ENCODE results near the gene TLX1.

The TLX1 gene

DNA sequence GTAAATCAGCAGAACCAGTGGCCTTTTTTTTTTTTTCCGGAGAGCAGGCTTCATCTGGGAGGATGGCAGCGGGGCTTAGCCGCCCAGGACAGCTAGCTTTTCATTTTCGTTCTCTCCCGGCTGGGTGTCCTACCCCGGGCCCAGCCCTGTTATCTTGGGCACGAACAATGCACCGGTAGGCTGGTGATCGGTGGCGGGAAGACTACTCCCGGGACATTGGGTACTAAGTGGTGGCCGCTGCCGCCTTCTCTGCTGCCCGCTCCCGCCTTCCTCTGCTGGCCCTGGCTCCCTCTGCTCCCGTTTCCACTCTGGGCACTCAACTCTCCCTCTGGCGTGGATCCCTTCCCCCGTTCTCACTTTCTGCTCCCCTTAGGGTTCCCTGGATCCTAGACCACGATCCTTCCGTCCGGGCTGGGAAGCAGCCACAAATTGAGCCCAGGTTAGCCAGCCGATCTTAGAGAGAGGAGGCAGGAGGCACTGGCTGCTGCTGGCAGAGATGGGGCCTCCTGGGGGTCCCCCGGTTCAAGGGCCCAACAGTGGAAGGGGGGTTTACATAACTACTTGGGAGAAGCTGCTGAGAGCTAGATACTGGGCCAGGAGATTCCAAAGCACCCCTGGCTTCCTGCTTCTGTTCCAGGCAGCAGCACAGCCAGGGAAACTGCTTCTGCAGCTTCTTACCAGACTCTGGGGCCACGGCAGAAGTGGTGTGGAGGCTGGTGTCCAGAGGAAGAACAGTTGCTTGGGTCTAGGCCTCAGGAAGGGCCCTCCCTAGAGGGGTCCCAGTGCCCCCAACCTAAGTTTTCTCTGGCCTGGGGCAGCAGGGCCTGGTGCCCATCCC, 1.8 kb downstream of the TLX1 start:
- no peak overlapping the region for H3K4me3 ChIP-seq (ENCODE audit: low read depth in 1 of 2, low read length in 1 of 2)
- H3K36me3 ChIP-seq: no peaks in the 10 kb centered on the region
- H3K27me3 ChIP-seq: peaks cover 100% of the 10 kb centered on the region
- no peak for TF ChIP-seq CTCF (IDR thresholded peaks at IDR 0.05)
- H3K27ac ChIP-seq: no peak overlapping the region
- H3K9me3 ChIP-seq: no peaks in the 10 kb centered on the region
- H3K4me1 ChIP-seq (ENCODE audit: control insufficient read depth in 1 of 2, insufficient read depth in 1 of 2, low read depth in 1 of 2, low read length in 1 of 2): peaks cover 9% of the 10 kb centered on the region in 2 experiments

DNA sequence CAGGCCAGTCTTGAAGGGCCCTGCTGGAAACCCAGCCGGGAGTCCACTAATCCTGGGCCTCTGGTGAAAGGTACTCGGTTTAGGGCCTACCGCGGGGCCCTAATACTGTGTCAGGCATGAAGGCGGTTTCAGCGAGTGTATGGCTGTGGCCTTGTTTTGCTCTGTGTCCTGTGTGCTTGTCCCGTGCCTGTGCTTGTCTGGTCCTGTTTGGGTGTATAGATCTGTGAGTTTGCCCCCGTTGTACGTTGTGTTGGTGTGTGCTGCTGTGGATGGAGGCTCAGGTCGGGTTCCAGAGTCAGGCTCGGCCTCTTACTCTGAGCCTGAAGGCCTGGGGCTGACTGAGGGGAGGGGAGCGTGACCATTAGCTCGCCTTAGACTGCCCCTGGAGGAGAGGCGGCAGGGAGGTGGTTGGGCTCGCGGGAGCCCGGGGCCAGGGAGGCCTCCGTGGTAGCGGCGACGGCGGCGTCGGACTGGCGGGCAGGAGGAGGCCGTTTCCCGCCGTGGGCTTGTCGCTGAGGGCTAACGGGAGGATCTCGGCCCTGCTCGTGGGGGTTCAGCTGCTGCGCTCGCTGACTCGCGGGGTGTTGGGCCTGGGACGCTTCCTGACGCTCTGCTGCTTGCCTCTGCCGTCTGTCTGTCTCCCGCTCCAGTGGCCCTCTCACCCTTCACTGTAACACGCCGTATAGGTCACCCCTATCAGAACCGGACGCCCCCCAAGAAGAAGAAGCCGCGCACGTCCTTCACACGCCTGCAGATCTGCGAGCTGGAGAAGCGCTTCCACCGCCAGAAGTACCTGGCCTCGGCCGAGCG, 2.6 kb downstream of the TLX1 start:
- H3K36me3 ChIP-seq: no peaks in the 10 kb centered on the region
- peaks cover 100% of the 10 kb centered on the region for H3K27me3 ChIP-seq
- no peaks in the 10 kb centered on the region for H3K9me3 ChIP-seq
- no peak overlapping the region for H3K27ac ChIP-seq
- H3K4me3 ChIP-seq (ENCODE audit: low read depth in 1 of 2, low read length in 1 of 2): no peak overlapping the region
- no peak for TF ChIP-seq CTCF (IDR thresholded peaks at IDR 0.05)
- peaks cover 9% of the 10 kb centered on the region in 2 experiments for H3K4me1 ChIP-seq (ENCODE audit: control insufficient read depth in 1 of 2, insufficient read depth in 1 of 2, low read depth in 1 of 2, low read length in 1 of 2)

- H3K27ac ChIP-seq: no peak overlapping the region
- peaks cover 9% of the 10 kb centered on the region in 2 experiments for H3K4me1 ChIP-seq (ENCODE audit: control insufficient read depth in 1 of 2, insufficient read depth in 1 of 2, low read depth in 1 of 2, low read length in 1 of 2)
- TF ChIP-seq CTCF (IDR thresholded peaks at IDR 0.05): no peak
- H3K27me3 ChIP-seq: peaks cover 100% of the 10 kb centered on the region
- H3K9me3 ChIP-seq: no peaks in the 10 kb centered on the region
- peak overlapping the region in 1 of 2 experiments; percentile 35 for H3K4me3 ChIP-seq (ENCODE audit: low read depth in 1 of 2, low read length in 1 of 2)
- no peaks in the 10 kb centered on the region for H3K36me3 ChIP-seq
Observed at GRCh38 chr10:101134299-101135127, 3.4 kb downstream of the TLX1 start.

DNA sequence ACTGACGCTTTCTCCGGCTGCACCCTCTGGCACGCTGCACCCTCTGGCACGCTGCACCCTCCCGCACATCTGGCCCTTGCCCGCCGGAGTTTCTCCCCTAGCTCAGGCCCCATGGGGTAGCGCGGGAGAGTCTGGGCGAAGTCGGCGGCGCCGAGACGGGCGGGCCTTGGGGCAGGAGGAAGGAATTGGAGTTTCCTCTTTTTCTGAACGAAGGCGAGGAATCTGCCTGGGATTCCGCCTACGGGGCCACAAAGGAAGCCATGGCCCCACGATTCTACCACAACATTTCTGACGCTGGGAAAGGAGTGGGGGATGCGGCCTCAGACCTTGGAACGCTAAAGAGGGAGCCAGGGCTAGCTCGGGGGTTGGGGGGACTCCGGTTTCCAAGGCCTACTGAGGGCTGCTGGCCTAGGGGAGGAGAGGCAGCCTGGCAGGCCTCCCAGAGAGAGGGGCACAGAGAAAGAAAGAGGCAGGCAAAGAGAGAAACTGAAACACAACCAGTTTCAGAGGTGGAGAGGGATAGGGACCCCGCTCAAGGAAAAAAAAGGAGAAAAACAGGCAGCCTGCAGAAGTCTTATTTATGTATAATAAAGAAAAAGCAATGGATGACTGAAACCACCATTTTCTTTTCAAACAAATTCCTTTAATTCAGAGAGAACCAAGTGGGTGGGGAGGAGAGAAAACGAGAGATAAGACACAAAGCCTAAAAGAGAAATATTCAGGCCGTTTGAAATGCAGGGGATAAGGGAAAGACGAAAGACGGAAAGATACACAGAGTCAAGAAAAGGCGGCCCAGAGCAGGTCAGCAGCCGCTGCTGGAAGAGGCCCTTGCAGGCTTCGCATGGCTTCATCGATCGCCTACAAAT, 4.3 kb downstream of the TLX1 start:
- H3K4me1 ChIP-seq (ENCODE audit: control insufficient read depth in 1 of 2, insufficient read depth in 1 of 2, low read depth in 1 of 2, low read length in 1 of 2): peaks cover 9% of the 10 kb centered on the region in 2 experiments
- H3K27me3 ChIP-seq: peaks cover 100% of the 10 kb centered on the region
- no peak for TF ChIP-seq CTCF (IDR thresholded peaks at IDR 0.05)

More for the DNA sequence above, 4.3 kb downstream of the TLX1 start:
- Histone ChIP-seq H3K9me3 (no peaks in the 10 kb centered on the region), H3K4me3 (ENCODE audit: low read depth in 1 of 2, low read length in 1 of 2) (peak overlapping the region in 1 of 2 experiments; percentile 35), H3K27ac (no peak overlapping the region), H3K36me3 (no peaks in the 10 kb centered on the region)
